Lower leg skin (tissue), 3 donors: Measurements from ENCODE around the gene MAN1A1.

Experiments
- POLR2A ChIP-seq, 2 donors: fragments of 450-650 bp; IDR thresholded peaks; one replicate each; pipeline ENCODE4 v1.6.1; 2016 to 2017; ENCODE audit warnings: antibody characterized with exemption in 2 of 2, mild to moderate bottlenecking in 1 of 2, moderate library complexity in 1 of 2
- TF ChIP-seq, protein P1 (sequence below), 3 donors: fragments of 450-650 bp; IDR thresholded peaks; one replicate each; pipeline ENCODE4 v1.5.1; 2016; ENCODE audit warnings: antibody characterized with exemption in 3 of 3, mild to moderate bottlenecking in 3 of 3, moderate library complexity in 2 of 3

DNA sequence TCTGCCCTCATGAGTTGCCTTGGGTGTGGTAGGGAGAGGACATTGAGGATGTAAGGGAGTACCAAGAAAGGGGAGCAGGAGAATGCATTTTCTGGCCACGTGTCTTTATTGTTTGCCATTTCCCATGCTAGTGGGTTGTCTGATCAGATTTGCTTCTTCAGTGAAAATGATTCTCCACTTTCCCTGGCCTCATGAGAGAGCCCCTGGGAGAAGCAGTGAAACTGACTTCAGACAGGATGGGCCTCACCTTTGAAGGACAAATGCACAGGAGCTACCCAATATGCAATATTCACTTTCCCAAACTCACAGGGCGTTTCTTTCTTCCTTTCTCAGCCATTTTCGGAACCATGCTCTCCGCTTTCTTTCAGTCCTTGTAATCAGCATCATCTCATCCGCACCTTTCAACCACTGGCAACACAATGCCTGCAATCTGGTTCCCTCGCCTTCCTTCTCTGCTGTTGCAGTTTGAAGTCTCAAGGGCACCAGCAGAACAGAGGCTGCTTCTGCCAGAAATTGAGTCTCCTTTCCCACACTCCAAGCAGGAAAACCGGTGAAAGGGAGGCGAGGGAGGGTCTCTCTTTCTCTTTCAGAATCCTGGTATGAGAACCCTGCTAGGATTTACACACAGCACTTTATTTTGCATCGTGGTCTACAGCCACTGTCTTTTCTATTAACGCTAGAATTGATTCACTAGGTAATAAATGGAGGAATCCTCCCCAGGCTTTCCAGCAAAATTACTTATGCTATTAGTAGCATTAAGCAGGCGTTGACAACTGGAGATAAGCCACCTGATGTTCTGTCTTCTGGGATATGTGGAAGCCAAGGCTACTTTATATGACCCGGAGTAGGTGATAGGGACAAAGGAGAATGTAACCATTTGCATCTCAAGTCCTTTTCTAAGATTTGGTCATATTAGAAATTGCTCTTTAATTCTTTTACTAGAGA, 209.1 kb downstream of the MAN1A1 start:
- TF ChIP-seq, protein P1, sequence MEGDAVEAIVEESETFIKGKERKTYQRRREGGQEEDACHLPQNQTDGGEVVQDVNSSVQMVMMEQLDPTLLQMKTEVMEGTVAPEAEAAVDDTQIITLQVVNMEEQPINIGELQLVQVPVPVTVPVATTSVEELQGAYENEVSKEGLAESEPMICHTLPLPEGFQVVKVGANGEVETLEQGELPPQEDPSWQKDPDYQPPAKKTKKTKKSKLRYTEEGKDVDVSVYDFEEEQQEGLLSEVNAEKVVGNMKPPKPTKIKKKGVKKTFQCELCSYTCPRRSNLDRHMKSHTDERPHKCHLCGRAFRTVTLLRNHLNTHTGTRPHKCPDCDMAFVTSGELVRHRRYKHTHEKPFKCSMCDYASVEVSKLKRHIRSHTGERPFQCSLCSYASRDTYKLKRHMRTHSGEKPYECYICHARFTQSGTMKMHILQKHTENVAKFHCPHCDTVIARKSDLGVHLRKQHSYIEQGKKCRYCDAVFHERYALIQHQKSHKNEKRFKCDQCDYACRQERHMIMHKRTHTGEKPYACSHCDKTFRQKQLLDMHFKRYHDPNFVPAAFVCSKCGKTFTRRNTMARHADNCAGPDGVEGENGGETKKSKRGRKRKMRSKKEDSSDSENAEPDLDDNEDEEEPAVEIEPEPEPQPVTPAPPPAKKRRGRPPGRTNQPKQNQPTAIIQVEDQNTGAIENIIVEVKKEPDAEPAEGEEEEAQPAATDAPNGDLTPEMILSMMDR (IDR thresholded peaks at IDR 0.05), result no peak
- no peak for TF ChIP-seq POLR2A (IDR thresholded peaks at IDR 0.05)
